ENCODE measurements around the gene CARD16.

The CARD16 gene

DNA sequence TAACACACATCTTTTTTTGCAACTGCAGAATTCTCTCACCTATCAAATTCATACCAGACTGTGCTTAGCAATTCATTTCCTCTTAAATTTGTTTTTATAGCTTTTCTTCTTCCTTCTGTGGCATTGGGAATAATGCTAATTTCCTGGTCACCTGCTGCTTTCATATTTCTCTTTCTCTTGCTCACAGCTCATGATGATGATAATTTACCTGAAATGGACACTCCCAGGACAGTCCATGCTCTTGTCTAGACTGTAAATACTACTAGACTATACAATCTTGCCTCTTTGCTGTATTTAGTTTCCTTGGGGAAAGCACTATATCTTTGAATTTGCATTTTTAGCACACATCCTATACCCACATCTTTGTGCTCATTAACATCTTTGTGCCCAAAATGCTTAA lies 37.7 kb downstream of the CARD16 start:
- Histone ChIP-seq H3K36me3 (ENCODE audit: insufficient read depth, low read length) (no peaks in the 10 kb centered on the region), H3K27ac (no peak overlapping the region), H3K9me3 (ENCODE audit: low read depth, low read length) (no peaks in the 10 kb centered on the region), H3K9ac (ENCODE audit: insufficient read length) (no peak overlapping the region), H3K4me3 (no peak overlapping the region)
- TF ChIP-seq EZH2 (IDR thresholded peaks at IDR 0.05) (no peak), FOXP2 (optimal IDR thresholded peaks at IDR 0.05; ENCODE audit: control extremely low read depth, extremely low read length, insufficient read depth) (no peak), POLR2AphosphoS5 (IDR thresholded peaks at IDR 0.05; ENCODE audit: borderline replicate concordance, low read depth, low read length) (no peak)
- no peak for DNase-seq (ENCODE audit: low read depth, low spot score)

DNA sequence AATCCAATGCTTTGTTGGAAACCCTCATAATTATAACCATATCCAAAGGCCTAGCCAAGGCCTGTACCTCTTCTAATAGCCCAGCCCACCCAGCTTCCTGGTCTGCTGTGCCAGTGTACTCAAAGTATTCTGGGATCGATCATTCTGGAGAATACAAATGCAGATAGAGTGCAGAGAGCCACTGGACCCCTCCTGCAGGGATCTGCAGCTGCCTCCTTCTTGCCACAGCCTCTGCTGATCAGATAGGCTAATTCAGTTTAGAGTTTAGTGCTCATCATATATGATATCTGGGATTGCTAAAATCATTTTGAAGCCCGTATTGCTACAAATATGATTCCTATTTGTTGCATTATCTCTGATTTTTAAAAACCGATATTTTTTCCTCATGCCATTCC lies 39.7 kb downstream of the CARD16 start:
- no peaks in the 10 kb centered on the region for H3K36me3 ChIP-seq (ENCODE audit: insufficient read depth, low read length)
- no peak overlapping the region for H3K4me3 ChIP-seq
- TF ChIP-seq EZH2 (IDR thresholded peaks at IDR 0.05) = no peak
- no peak for TF ChIP-seq FOXP2 (optimal IDR thresholded peaks at IDR 0.05; ENCODE audit: control extremely low read depth, extremely low read length, insufficient read depth)
- no peak for TF ChIP-seq POLR2AphosphoS5 (IDR thresholded peaks at IDR 0.05; ENCODE audit: borderline replicate concordance, low read depth, low read length)
- no peak for DNase-seq (ENCODE audit: low read depth, low spot score)
- H3K9ac ChIP-seq (ENCODE audit: insufficient read length) = no peak overlapping the region
- H3K9me3 ChIP-seq (ENCODE audit: low read depth, low read length) = no peaks in the 10 kb centered on the region
- no peak overlapping the region for H3K27ac ChIP-seq

DNA sequence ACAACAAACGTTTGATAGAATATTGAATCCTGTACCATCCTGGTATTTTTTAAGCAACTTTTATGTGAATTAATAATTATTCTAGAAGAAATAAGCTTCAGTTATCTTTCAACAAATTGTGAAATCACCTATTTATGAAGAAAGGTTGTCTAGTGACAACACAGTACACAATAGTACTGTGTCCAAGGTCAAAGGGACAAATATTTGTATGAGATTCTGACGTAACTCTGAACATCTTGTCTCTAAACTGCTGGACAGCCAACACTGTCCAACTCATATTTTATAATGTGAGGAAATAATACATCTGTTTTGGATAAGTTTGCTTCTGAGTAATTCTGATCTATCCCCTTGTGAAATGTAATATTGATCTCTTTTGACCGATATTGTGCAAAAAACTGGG lies 41.1 kb downstream of the CARD16 start:
- Histone ChIP-seq H3K4me3 (no peak overlapping the region), H3K27ac (no peak overlapping the region), H3K9me3 (ENCODE audit: low read depth, low read length) (no peaks in the 10 kb centered on the region), H3K9ac (ENCODE audit: insufficient read length) (no peak overlapping the region), H3K36me3 (ENCODE audit: insufficient read depth, low read length) (no peaks in the 10 kb centered on the region)
- DNase-seq (ENCODE audit: low read depth, low spot score) = no peak
- TF ChIP-seq FOXP2 (optimal IDR thresholded peaks at IDR 0.05; ENCODE audit: control extremely low read depth, extremely low read length, insufficient read depth) = no peak
- no peak for TF ChIP-seq EZH2 (IDR thresholded peaks at IDR 0.05)
- no peak for TF ChIP-seq POLR2AphosphoS5 (IDR thresholded peaks at IDR 0.05; ENCODE audit: borderline replicate concordance, low read depth, low read length)

DNA sequence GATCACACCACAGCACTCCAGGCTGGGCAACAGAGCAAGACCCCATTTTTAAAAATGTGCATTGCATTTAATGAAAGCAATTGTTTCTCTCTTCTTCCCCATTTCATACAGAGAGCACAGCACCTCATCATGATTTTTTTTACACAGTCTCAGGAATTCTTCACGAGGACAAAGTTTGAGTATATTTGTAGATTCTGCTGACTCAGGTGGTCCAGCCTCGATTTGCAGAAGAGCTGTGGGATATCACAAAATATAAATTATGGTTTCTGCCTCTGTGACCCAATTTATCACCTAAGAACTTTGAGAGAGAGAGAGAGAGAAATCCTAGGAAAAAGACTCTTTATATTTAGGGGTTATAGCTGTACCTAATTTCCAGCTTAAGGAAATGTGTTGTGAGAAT lies 42.0 kb downstream of the CARD16 start:
- Histone ChIP-seq H3K27ac (no peak overlapping the region), H3K9ac (ENCODE audit: insufficient read length) (no peak overlapping the region), H3K36me3 (ENCODE audit: insufficient read depth, low read length) (no peaks in the 10 kb centered on the region), H3K4me3 (no peak overlapping the region), H3K9me3 (ENCODE audit: low read depth, low read length) (no peaks in the 10 kb centered on the region)
- TF ChIP-seq EZH2 (IDR thresholded peaks at IDR 0.05) (no peak), FOXP2 (optimal IDR thresholded peaks at IDR 0.05; ENCODE audit: control extremely low read depth, extremely low read length, insufficient read depth) (no peak), POLR2AphosphoS5 (IDR thresholded peaks at IDR 0.05; ENCODE audit: borderline replicate concordance, low read depth, low read length) (no peak)
- no peak for DNase-seq (ENCODE audit: low read depth, low spot score)

- no peak for DNase-seq (ENCODE audit: low read depth, low spot score)
- TF ChIP-seq EZH2 (IDR thresholded peaks at IDR 0.05) (no peak), FOXP2 (optimal IDR thresholded peaks at IDR 0.05; ENCODE audit: control extremely low read depth, extremely low read length, insufficient read depth) (no peak), POLR2AphosphoS5 (IDR thresholded peaks at IDR 0.05; ENCODE audit: borderline replicate concordance, low read depth, low read length) (no peak)
- Histone ChIP-seq H3K27ac (no peak overlapping the region), H3K4me3 (no peak overlapping the region), H3K9me3 (ENCODE audit: low read depth, low read length) (no peaks in the 10 kb centered on the region), H3K36me3 (ENCODE audit: insufficient read depth, low read length) (no peaks in the 10 kb centered on the region), H3K9ac (ENCODE audit: insufficient read length) (no peak overlapping the region)
Measured at GRCh38 chr11:105000797-105001196, 44.3 kb downstream of the CARD16 start.

GRCh38 chr11:105000167-105000566 lies 45.0 kb downstream of the CARD16 start:
- no peak for DNase-seq (ENCODE audit: low read depth, low spot score)
- Histone ChIP-seq H3K36me3 (ENCODE audit: insufficient read depth, low read length) (no peaks in the 10 kb centered on the region), H3K27ac (no peak overlapping the region), H3K9me3 (ENCODE audit: low read depth, low read length) (no peaks in the 10 kb centered on the region), H3K4me3 (no peak overlapping the region), H3K9ac (ENCODE audit: insufficient read length) (no peak overlapping the region)
- TF ChIP-seq POLR2AphosphoS5 (IDR thresholded peaks at IDR 0.05; ENCODE audit: borderline replicate concordance, low read depth, low read length) = no peak
- no peak for TF ChIP-seq EZH2 (IDR thresholded peaks at IDR 0.05)
- TF ChIP-seq FOXP2 (optimal IDR thresholded peaks at IDR 0.05; ENCODE audit: control extremely low read depth, extremely low read length, insufficient read depth) = no peak

GRCh38 chr11:104999721-105000120 lies 45.4 kb downstream of the CARD16 start:
- Histone ChIP-seq H3K27ac (no peak overlapping the region), H3K9me3 (ENCODE audit: low read depth, low read length) (no peaks in the 10 kb centered on the region), H3K36me3 (ENCODE audit: insufficient read depth, low read length) (no peaks in the 10 kb centered on the region), H3K4me3 (no peak overlapping the region), H3K9ac (ENCODE audit: insufficient read length) (no peak overlapping the region)
- DNase-seq (ENCODE audit: low read depth, low spot score) = no peak
- TF ChIP-seq EZH2 (IDR thresholded peaks at IDR 0.05) (no peak), FOXP2 (optimal IDR thresholded peaks at IDR 0.05; ENCODE audit: control extremely low read depth, extremely low read length, insufficient read depth) (no peak), POLR2AphosphoS5 (IDR thresholded peaks at IDR 0.05; ENCODE audit: borderline replicate concordance, low read depth, low read length) (no peak)

DNA sequence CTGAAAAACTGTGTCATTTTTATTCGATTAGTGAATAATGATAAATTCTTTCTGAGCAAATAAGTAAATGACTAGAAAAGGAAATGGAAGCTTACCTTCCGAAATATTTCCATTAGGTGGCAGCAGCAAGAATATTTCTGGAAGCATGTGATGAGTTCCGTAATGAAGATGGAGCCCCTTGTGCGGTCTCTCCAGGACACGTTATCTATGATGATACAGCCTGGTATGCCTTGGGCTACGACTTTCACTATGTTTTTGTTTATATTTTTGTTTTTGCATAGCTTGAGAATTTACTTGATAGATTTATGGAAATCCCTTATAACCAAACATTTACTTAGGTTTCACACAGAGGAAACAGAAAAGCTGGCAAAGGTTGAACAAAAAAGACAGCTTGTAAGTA lies 47.8 kb downstream of the CARD16 start:
- Histone ChIP-seq H3K36me3 (ENCODE audit: insufficient read depth, low read length) (no peaks in the 10 kb centered on the region), H3K4me3 (no peak overlapping the region)
- DNase-seq (ENCODE audit: low read depth, low spot score) = no peak

DNA sequence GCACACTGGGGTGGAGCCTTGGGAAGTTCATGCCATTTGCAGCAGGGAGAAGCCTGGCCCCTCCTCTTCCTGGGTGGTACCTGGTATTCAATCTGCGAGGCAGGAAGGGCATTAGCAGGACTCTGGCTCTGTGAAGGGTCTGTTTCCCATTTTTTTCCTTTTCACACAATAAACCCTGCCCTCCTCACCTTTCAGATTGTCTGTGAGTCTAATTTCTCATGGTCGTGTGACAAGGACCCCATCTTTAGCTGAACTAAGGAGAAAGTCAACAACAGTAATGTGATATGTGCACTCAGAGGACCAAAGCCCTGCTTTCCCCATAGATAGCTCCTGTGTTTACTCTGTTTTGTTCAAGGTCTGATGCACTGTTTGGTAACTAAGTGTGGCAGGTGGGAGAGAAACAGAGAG lies 50.1 kb downstream of the CARD16 start:
- Histone ChIP-seq H3K27ac (no peak overlapping the region), H3K9ac (ENCODE audit: insufficient read length) (no peak overlapping the region), H3K9me3 (ENCODE audit: low read depth, low read length) (no peaks in the 10 kb centered on the region), H3K36me3 (ENCODE audit: insufficient read depth, low read length) (no peaks in the 10 kb centered on the region), H3K4me3 (no peak overlapping the region)
- DNase-seq (ENCODE audit: low read depth, low spot score) = no peak
- TF ChIP-seq FOXP2 (optimal IDR thresholded peaks at IDR 0.05; ENCODE audit: control extremely low read depth, extremely low read length, insufficient read depth) = no peak
- TF ChIP-seq POLR2AphosphoS5 (IDR thresholded peaks at IDR 0.05; ENCODE audit: borderline replicate concordance, low read depth, low read length) = no peak
- no peak for TF ChIP-seq EZH2 (IDR thresholded peaks at IDR 0.05)

More for the DNA sequence above, 47.8 kb downstream of the CARD16 start:
- H3K27ac ChIP-seq = no peak overlapping the region
- TF ChIP-seq EZH2 (IDR thresholded peaks at IDR 0.05) = no peak
- no peak for TF ChIP-seq POLR2AphosphoS5 (IDR thresholded peaks at IDR 0.05; ENCODE audit: borderline replicate concordance, low read depth, low read length)
- TF ChIP-seq FOXP2 (optimal IDR thresholded peaks at IDR 0.05; ENCODE audit: control extremely low read depth, extremely low read length, insufficient read depth) = no peak
- H3K9ac ChIP-seq (ENCODE audit: insufficient read length) = no peak overlapping the region
- H3K9me3 ChIP-seq (ENCODE audit: low read depth, low read length) = no peaks in the 10 kb centered on the region

Data from SK-N-MC (cell line).